Measurements from ENCODE around the gene CMTM2. TPM values are rescaled to one million over a fixed set of nuclear protein-coding genes. Genes with fewer than 3 reads are reported as not detected.
"Not testable (repeated sequence)": the region's sequence is repeated elsewhere in the genome, so short reads cannot be mapped to it uniquely, and the experiment has no call there.

CMTM2 gene
- total RNA-seq, 1 donor from 2014 or later, result 0.35 TPM

- ATAC-seq (no peak), DNase-seq (ENCODE audit: missing footprints) (no peak)
- intact Hi-C loops (cut with DNase I), result loop anchor here (2.0 kb wide), 1 partner anchor 53 kb away; the partner anchor contains the start of gene CMTM3
These were observed 27.4 kb upstream of the CMTM2 start for GRCh38 chr16:66551788-66552285.

GRCh38 chr16:66552286-66553177 lies 26.7 kb upstream of the CMTM2 start, which contains the start of gene CKLF:
CKLF (plus strand) TSS chr16:66552576; CDS start chr16:66552716, 140 bp downstream.
- intact Hi-C loops (cut with DNase I), result loop anchor here (2.0 kb wide), 1 partner anchor 52 kb away; the partner anchor contains the start of gene CMTM3
- ATAC-seq, result peak; percentile 84

GRCh38 chr16:66553223-66553622 lies 26.0 kb upstream of the CMTM2 start:
- DNase-seq (ENCODE audit: missing footprints) (no peak), ATAC-seq (no peak)
- intact Hi-C loops (cut with DNase I), result loop anchor here (2.0 kb wide), 1 partner anchor 52 kb away; the partner anchor contains the start of gene CMTM3

More at GRCh38 chr16:66552286-66553177, 26.7 kb upstream of the CMTM2 start, which contains the start of gene CKLF:
- DNase-seq (ENCODE audit: missing footprints), result peak; percentile 95

GRCh38 chr16:66554021-66554420 lies 25.2 kb upstream of the CMTM2 start:
- ATAC-seq, result no peak
- intact Hi-C loops (cut with DNase I), result no loop called here
- no peak for DNase-seq (ENCODE audit: missing footprints)

- DNase-seq (ENCODE audit: missing footprints) (no peak), ATAC-seq (no peak)
- intact Hi-C loops (cut with DNase I), result no loop called here
These were observed 24.8 kb upstream of the CMTM2 start for GRCh38 chr16:66554495-66554894.

- no peak for DNase-seq (ENCODE audit: missing footprints)
- no peak for ATAC-seq
- intact Hi-C loops (cut with DNase I), result no loop called here
These were observed 19.2 kb upstream of the CMTM2 start for GRCh38 chr16:66560107-66560506.

GRCh38 chr16:66561381-66562080 lies 17.7 kb upstream of the CMTM2 start:
- intact Hi-C loops (cut with DNase I), result no loop called here
- no peak for DNase-seq (ENCODE audit: missing footprints)
- no peak for ATAC-seq

GRCh38 chr16:66562409-66562808 lies 16.9 kb upstream of the CMTM2 start:
- ATAC-seq (no peak), DNase-seq (ENCODE audit: missing footprints) (no peak)
- intact Hi-C loops (cut with DNase I), result no loop called here

- ATAC-seq (no peak), DNase-seq (ENCODE audit: missing footprints) (no peak)
- intact Hi-C loops (cut with DNase I), result no loop called here
These were observed 16.3 kb upstream of the CMTM2 start for GRCh38 chr16:66562986-66563385.

GRCh38 chr16:66563574-66564334 lies 15.5 kb upstream of the CMTM2 start:
- ATAC-seq, result no peak
- intact Hi-C loops (cut with DNase I), result no loop called here
- no peak for DNase-seq (ENCODE audit: missing footprints)

GRCh38 chr16:66566051-66566901 lies 13.0 kb upstream of the CMTM2 start, which contains the start of gene CMTM1:
CMTM1 (plus strand) TSS chr16:66566439; CDS start chr16:66566514, 75 bp downstream.
- ATAC-seq (no peak), DNase-seq (ENCODE audit: missing footprints) (no peak)
- intact Hi-C loops (cut with DNase I), result no loop called here

GRCh38 chr16:66567270-66567669 lies 12.0 kb upstream of the CMTM2 start:
- DNase-seq (ENCODE audit: missing footprints); ATAC-seq; intact Hi-C loops (cut with DNase I): not testable (repeated sequence)

- ATAC-seq (no peak), DNase-seq (ENCODE audit: missing footprints) (no peak)
- intact Hi-C loops (cut with DNase I), result no loop called here
These were observed 10.9 kb upstream of the CMTM2 start for GRCh38 chr16:66568355-66568754.

- ATAC-seq, result no peak
- DNase-seq (ENCODE audit: missing footprints), result no peak
- intact Hi-C loops (cut with DNase I), result no loop called here
These were observed 10.1 kb upstream of the CMTM2 start for GRCh38 chr16:66569131-66569530.

- DNase-seq (ENCODE audit: missing footprints) (no peak), ATAC-seq (no peak)
- intact Hi-C loops (cut with DNase I), result no loop called here
These were observed 9.3 kb upstream of the CMTM2 start for GRCh38 chr16:66569827-66570405.

- DNase-seq (ENCODE audit: missing footprints) (no peak), ATAC-seq (no peak)
- intact Hi-C loops (cut with DNase I), result no loop called here
These were observed 6.9 kb upstream of the CMTM2 start for GRCh38 chr16:66572356-66572755.

- no peak for ATAC-seq
- intact Hi-C loops (cut with DNase I), result no loop called here
These were observed 5.2 kb upstream of the CMTM2 start for GRCh38 chr16:66574081-66574480.

More at GRCh38 chr16:66574081-66574480, 5.2 kb upstream of the CMTM2 start:
- no peak for DNase-seq (ENCODE audit: missing footprints)
